HG03469 (cell line): ENCODE data around the gene COL8A2.
"Not testable (repeated sequence)": the region's sequence is repeated elsewhere in the genome, so short reads cannot be mapped to it uniquely, and the experiment has no call there.

Source experiments
- ATAC-seq: cut with Tn5 transposase; IDR thresholded peaks from one replicate; pipeline ENCODE4 v1.9.1; 2021; ENCODE audit warnings: mild to moderate bottlenecking, moderate library complexity, moderate number of reproducible peaks; ENCODE audit not compliant: unreplicated experiment

COL8A2 gene

DNA sequence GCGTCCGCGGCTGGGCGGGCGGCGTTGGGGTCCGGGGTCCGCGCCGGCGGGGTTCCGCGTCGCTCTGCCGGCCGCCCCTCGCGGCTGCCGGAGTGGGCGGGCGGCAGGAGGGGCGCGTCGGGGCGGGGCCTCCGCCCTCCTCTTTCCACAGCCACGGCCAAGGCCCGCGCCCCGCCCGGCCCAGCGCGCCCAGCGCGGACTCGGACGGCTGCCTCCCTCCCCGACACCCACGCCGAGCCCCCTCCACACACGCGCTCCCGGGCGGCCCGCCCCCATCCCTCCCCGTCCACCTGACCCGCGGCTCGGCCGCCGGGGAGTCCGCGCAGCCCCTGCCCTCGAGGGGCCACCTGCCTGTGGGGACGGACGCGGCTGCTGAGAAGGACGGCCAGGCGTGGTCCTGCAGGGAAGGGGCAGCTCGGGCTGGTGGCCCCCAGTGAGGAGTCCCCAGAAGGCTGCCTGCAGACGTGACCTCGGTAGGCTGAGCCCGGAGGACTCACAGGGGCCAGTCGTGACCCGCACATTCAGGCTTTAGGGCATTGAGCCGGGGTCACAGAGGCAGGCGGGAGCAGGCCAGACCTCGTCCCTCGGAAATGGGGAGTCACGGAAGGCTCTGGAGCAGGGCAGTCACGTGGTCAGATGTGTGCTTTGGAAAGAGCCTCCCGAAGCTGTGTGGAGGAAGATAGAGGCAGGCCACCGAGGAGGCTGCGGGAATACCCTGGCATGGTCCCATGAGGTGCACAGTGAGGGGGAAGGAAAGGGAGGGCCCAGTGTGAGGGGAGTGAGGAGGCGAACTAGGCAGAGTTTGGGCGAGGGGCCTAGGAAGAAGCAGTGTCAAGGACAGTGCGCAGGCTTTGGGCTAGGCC, at the start of gene COL8A2:
COL8A2 (minus strand) TSS at position 94 of the 863 bp plus-strand sequence. CDS start 24,980 bp downstream, outside the sequence.
- no peak for ATAC-seq

DNA sequence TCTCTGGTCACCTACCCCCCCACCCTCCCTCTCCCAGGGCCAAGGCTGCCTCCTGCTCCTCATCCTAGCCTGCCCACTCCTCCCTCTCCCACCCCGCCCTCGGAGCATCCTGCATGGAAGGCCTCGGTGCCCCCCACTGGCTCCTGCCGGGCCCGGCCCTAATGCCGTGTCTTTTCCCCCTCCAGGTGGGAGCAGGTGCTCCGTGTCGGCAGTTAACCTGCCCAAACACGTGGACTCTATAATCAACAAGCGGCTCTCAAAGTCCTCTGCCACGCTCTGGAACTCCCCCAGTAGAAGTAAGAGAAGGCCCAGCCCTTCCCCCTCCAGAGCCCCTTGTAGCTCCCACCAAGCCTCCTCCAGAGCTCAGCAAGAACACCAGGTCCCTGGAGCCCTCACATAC, 49.7 kb upstream of the COL8A2 start:
- ATAC-seq: no peak

GRCh38 chr1:36172983-36173382, 48.0 kb upstream of the COL8A2 start:
- ATAC-seq: no peak

DNA sequence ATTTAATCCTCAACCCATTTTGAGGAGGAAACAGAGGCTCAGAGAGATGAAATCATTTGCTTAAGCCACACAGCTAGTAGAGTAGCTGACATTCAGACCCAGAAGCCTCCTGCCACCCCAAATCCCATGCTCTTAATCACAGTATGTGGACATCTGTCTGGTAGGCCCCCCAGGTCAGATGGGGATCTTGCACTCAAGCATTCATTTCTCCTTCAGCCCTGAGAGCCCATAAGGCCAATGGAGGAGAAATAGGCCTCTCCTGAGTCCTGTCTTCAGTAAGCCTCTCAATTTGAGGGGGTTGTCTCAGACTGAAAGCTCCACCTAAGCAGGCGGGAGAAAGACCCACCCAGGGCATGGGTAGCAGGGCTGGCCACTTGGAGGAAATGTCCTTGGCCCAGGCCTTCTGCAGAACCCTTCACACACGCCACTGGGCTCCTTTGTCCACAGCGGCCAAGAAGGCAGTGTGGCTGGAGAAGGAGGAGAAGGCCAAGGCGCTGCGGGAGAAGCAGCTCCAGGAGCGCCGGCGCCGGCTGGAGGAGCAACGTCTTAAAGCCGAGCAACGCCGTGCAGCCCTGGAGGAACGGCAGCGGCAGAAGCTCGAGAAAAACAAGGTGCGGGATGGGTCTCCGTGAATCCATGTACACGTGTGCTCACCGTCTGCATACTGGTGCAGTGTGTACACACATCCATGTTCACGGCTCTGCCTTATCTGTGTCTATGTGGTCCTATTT, 47.2 kb upstream of the COL8A2 start:
- no peak for ATAC-seq

DNA sequence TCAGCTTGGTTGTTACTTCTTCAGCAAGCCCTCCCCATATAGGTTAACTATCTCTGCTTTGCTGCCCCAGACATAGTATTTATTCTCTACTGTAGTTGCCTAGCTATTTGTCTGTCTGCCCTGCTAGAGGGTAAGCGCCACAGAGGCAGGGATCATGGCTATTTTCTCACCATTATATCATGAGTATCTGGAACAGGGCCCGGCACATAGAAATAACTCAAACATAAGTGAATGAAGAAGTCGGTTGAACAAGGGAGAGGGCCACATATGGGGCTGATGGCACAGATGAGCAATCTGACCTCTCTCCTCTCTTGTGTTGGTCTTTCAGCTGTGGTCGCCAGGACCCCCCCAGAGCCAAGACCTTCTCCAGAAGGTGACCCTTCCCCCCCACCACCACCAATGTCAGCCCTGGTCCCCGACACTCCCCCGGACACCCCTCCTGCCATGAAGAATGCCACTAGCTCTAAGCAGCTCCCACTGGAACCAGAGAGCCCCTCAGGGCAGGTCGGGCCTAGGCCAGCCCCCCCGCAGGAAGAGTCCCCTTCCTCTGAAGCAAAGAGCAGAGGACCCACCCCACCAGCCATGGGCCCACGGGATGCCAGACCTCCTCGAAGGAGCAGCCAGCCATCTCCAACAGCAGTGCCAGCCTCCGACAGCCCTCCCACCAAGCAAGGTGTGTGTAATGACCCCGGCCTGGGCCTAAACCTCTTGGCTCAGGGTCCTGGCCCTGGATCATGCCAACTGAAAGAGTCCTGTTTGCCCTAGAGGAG, 45.8 kb upstream of the COL8A2 start:
- ATAC-seq: no peak

- ATAC-seq: no peak
Measured at GRCh38 chr1:36168514-36168913, 43.5 kb upstream of the COL8A2 start.

- no peak for ATAC-seq
Measured at GRCh38 chr1:36166938-36167905, 42.2 kb upstream of the COL8A2 start.

DNA sequence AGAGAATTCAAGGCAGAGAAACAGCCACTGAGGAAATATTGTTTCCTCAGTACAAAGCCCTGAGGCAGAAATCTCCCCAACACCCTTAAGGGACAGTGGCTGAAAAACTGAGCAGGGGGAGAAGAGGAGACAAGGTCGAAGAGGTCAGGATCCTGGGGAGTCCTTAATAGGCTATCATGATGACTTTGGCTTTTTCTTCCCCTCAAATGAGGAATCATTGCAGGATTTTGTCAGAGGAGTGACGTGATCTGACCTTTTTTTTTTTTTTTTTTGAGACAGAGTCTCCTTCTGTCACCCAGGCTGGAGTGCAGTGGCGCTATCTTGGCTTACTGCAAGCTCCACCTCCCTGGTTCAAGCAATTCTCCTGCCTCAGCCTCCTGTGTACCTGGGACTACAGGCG, 41.1 kb upstream of the COL8A2 start:
- ATAC-seq: no peak

GRCh38 chr1:36165145-36165544, 40.1 kb upstream of the COL8A2 start:
- no peak for ATAC-seq

DNA sequence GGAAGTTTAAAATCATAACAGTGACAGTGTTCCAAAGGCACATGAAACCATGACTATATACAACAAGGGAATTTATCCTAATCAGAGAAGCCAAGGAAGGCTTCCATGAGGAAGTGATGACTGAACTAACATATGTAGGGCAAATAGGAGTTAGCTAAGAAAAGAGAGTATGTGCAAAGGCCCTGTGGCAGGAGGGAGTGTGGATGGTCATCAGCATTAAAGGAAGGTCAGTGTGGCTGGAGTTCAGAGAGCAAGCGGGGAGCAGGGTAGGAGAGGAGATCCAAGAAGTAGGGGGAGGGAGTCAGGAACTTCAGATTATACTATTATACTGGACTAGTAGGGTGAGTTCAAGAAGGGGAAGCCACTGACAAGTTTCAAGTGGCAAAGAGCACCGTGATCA, 39.3 kb upstream of the COL8A2 start:
- ATAC-seq: no peak

- ATAC-seq: no peak
Measured at GRCh38 chr1:36163426-36163825, 38.4 kb upstream of the COL8A2 start.

GRCh38 chr1:36162680-36163239, 37.7 kb upstream of the COL8A2 start:
- no peak for ATAC-seq

- no peak for ATAC-seq
Measured at GRCh38 chr1:36161641-36162531, 36.9 kb upstream of the COL8A2 start.

GRCh38 chr1:36160949-36161485, 36.0 kb upstream of the COL8A2 start:
- ATAC-seq: no peak

- ATAC-seq: no peak
Measured at GRCh38 chr1:36160388-36160948, 35.4 kb upstream of the COL8A2 start.

GRCh38 chr1:36159614-36160387, 34.8 kb upstream of the COL8A2 start:
- ATAC-seq: no peak

- ATAC-seq: not testable (repeated sequence)
Measured at GRCh38 chr1:36158827-36159252, 33.8 kb upstream of the COL8A2 start.
